BJ (cell line): ENCODE measurements around the gene DLG2. TPM values are rescaled to one million over a fixed set of nuclear protein-coding genes. Genes with fewer than 3 reads are reported as not detected.
"Not testable (repeated sequence)": the region's sequence is repeated elsewhere in the genome, so short reads cannot be mapped to it uniquely, and the experiment has no call there.

ENCODE experiments used
- CTCF ChIA-PET: fragments of 350-600 bp; formaldehyde crosslinking; extraction: SDS; loops from one replicate; lab custom pipeline; 2021; ENCODE audit warnings: antibody characterized with exemption, inconsistent platforms; lab: Yijun Ruan, JAX
- POLR2A ChIA-PET: fragments of 300-600 bp; sonication (Branson Sonifier 250); formaldehyde crosslinking; extraction: SDS; loops from one replicate; lab custom pipeline; 2021; ENCODE audit warnings: antibody characterized with exemption; lab: Charles Lee
- DNase-seq: peaks from one replicate; pipeline ENCODE4 v3.0.0-alpha.2; 2011; ENCODE audit warnings: low read depth
- H3K27me3 ChIP-seq: 2 replicates; pipeline ENCODE4 v1.6.0; 2011; ENCODE audit warnings: low read length; ENCODE audit not compliant: control insufficient read depth, insufficient read depth
- H3K36me3 ChIP-seq: 2 replicates; pipeline ENCODE4 v1.5.1; 2011; ENCODE audit warnings: low read length; ENCODE audit not compliant: control insufficient read depth, insufficient read depth
- H3K4me3 ChIP-seq: 2 replicates; pipeline ENCODE4 v1.5.1; 2011; ENCODE audit warnings: low read depth, mild to moderate bottlenecking, control low read depth, low read length
- polyA plus RNA-seq: library from polyadenylated mRNA; depleted of rRNA; stranded (reverse); fragments of >200 nt; gene quantifications from 2 replicates; pipeline ENCODE4 v1.2.3, GENCODE V29; 2011
- TF ChIP-seq, protein P1 (sequence below): IDR thresholded peaks from 2 replicates; pipeline ENCODE4 v1.5.1; 2011; ENCODE audit warnings: low read depth, mild to moderate bottlenecking, control low read depth, inconsistent platforms, low read length, moderate library complexity; ENCODE audit not compliant: insufficient read depth

DLG2 gene
- polyA plus RNA-seq, 1 experiment = 0.28 TPM

DNA sequence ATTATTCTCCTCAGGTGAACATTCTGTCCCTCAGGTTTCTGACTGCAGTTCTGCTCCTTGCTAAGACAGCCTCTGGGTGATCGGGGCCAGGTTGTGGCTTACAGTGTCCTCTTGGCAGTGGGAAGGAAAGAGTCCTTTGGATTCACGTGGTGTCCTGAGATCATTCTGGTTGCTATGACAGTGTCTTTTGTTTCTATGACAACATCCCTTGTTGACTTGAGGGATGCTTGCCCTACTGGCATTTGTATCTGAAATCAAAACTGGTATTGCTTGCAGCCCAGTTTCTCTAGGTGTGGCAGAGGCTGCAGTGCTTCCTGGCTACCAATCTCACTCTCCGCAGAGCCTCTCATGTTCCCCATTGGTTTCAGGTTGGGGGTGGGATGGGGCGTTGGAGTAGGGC lies 2189.2 kb downstream of the DLG2 start:
- Histone ChIP-seq H3K36me3 (no peaks in the 10 kb centered on the region), H3K4me3 (no peak overlapping the region), H3K27me3 (no peaks in the 10 kb centered on the region)
- POLR2A ChIA-PET = no interaction called here
- CTCF ChIA-PET = no interaction called here
- TF ChIP-seq, protein P1, sequence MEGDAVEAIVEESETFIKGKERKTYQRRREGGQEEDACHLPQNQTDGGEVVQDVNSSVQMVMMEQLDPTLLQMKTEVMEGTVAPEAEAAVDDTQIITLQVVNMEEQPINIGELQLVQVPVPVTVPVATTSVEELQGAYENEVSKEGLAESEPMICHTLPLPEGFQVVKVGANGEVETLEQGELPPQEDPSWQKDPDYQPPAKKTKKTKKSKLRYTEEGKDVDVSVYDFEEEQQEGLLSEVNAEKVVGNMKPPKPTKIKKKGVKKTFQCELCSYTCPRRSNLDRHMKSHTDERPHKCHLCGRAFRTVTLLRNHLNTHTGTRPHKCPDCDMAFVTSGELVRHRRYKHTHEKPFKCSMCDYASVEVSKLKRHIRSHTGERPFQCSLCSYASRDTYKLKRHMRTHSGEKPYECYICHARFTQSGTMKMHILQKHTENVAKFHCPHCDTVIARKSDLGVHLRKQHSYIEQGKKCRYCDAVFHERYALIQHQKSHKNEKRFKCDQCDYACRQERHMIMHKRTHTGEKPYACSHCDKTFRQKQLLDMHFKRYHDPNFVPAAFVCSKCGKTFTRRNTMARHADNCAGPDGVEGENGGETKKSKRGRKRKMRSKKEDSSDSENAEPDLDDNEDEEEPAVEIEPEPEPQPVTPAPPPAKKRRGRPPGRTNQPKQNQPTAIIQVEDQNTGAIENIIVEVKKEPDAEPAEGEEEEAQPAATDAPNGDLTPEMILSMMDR = no peak
- no peak for DNase-seq

DNA sequence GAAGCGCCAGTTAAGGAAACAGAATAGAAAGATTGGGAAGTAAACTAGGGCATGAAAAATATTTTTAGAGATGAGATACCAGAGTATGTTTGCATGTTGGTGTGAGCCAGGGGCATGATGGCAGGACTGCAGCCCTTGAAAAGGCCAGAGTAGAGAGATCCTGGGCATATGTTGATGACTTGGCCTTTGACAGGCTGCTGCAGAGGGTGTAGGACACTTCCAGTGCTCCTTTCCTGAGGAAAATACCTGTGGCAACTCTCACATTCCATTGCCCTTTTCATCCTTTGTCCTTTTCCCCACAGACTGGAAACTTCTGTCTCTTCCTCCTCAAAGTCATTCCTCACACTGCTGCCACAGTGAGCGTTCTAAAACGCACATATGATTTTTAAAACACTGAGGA lies 2190.3 kb downstream of the DLG2 start:
- TF ChIP-seq, protein P1 = no peak
- Histone ChIP-seq H3K27me3 (no peaks in the 10 kb centered on the region), H3K36me3 (no peaks in the 10 kb centered on the region), H3K4me3 (no peak overlapping the region)
- DNase-seq = no peak
- ChIA-PET CTCF (no interaction called here), POLR2A (no interaction called here)

DNA sequence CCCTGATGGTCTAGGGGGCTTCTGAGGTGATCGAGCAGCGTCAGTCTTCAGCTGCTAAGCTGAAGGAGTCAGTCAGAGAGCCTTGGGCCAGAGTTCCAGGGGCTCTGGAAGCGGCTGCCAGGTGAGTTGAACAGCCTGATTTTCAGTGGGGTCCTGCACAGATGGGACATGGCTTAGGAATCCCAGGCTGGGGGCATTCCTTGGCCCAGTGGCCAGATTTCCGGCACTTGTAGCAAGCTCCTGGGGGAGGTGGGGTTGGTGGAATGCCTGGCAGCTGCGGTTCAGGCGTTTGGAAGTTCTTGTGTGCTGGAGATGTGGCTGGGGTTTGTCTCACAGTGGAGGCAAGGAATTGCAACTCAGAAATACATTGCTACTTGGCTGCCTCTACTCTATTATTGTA lies 2192.3 kb downstream of the DLG2 start:
- CTCF ChIA-PET, H3K36me3 ChIP-seq, H3K27me3 ChIP-seq, POLR2A ChIA-PET, DNase-seq, H3K4me3 ChIP-seq: not testable (repeated sequence)

DNA sequence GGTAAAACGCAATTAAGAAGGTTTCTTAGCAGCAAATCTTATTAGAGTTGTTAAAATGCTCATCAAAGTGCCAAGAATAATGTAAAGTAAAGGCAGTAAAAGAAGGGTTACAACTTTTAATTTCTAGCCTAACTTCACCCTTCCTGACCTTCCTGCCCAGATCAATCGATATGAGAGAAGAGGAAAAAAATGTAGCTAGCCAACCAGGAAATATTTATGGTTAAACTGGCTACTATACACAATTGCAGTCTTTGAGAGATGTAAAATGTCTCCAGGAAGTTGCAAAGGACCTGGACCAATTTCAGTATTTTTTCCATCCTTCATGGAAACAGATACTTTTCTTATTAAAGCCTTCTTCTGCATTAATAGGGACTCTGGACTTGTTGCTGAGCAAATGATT lies 2199.2 kb downstream of the DLG2 start:
- ChIA-PET CTCF (no interaction called here), POLR2A (no interaction called here)
- TF ChIP-seq, protein P1 = no peak
- Histone ChIP-seq H3K4me3 (no peak overlapping the region), H3K36me3 (no peaks in the 10 kb centered on the region), H3K27me3 (no peaks in the 10 kb centered on the region)
- no peak for DNase-seq

DNA sequence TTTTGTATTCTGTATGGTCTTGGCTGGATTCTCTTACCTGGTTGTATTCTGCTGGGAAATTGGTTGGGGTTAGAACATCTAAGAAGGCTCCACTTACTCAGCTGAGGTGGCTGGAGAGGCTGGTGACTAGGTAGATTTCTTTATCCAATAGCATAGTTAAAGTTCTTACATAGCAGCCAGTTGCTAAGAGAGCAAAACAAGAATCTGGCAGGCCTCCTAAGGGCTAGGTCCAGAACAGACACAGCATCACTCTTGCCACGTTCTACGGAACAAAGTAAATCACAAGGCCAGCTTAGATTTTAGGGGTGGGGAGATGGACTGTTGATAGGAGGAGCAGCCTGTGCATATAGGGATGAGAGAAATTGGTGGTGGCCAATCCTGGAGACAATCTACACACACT lies 2199.6 kb downstream of the DLG2 start:
- ChIA-PET CTCF (no interaction called here), POLR2A (no interaction called here)
- no peak overlapping the region for H3K4me3 ChIP-seq
- no peak for DNase-seq
- no peaks in the 10 kb centered on the region for H3K36me3 ChIP-seq
- TF ChIP-seq, protein P1 = no peak
- no peaks in the 10 kb centered on the region for H3K27me3 ChIP-seq

DNA sequence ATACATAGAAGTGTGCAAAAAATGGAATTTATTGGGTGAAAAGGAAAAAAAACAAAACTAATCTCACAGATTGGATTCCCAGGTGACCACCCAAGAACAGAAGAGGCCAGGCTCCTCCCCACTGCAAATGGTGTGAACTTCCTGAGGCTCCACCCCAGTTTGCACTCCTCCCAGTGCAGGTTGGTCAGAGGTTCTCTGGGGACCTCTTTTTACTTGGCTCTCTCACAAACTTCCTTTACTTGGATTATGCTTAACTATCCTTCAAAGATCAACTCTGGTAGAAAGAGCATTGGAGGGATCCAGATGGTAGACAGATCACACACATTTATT lies 2202.0 kb downstream of the DLG2 start:
- TF ChIP-seq, protein P1 = no peak
- Histone ChIP-seq H3K27me3 (no peaks in the 10 kb centered on the region), H3K36me3 (no peaks in the 10 kb centered on the region), H3K4me3 (no peak overlapping the region)
- no peak for DNase-seq
- ChIA-PET CTCF (no interaction called here), POLR2A (no interaction called here)
